Measurements from ENCODE around the gene CST2.
"Not testable (repeated sequence)": the region's sequence is repeated elsewhere in the genome, so short reads cannot be mapped to it uniquely, and the experiment has no call there.

CST2 gene

GRCh38 chr20:23826541-23827021, at the start of gene CST2:
CST2 (minus strand) TSS chr20:23826729; CDS start chr20:23826660, 69 bp downstream.
- no peak for DNase-seq

GRCh38 chr20:23875606-23876237, 49.2 kb upstream of the CST2 start:
- no peak for DNase-seq

- DNase-seq = no peak
These were observed 48.2 kb upstream of the CST2 start for GRCh38 chr20:23874747-23875146.

DNA sequence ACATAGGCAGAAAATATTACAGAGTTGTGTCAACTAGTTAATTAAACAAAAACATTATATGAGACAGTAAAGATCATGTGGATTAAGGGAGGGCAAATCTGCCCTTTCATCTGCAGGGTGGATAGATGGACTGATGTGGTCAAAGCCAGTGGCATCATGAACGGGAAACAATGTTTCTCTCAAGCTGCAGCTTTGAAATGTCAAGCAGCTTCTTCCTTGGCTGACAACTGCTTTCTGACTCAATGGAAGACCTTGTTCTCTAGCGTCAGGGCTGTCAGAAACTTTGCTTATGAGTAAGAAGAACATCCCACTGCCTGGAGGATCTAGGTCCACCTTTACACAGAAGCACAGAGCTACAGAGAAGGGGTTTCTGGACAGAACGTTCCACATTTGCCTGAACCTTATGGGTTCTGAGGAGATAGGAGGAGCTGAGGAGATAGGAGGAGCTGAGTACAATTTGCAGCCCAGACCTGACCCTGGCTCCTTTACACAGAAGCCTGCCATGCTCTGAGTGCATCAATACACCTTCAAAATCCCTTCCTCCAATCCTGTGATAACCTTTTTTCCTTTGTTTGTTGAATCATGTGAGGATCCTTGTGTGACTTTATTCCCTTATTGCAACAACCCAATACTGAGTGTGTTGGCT, 47.0 kb upstream of the CST2 start:
- DNase-seq = no peak

DNA sequence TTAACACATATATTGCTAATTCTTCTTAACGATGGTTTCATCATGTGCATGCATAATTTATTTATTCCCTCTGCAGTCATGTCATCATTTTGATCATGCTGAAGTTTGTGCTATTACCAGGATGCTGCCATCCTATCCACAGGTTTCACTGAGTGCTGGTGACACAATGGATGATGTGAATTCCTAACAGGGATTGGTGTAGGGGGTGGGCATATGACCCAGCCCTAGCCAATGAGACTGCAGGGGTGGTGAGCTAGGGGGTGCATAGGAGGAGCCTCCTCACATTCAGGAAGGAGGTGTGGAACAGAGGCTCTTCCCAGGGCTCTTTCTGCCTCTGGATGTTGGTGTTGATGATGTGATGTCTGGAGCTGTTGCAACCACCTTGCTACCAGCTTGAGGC, 45.5 kb upstream of the CST2 start:
- DNase-seq = no peak

DNA sequence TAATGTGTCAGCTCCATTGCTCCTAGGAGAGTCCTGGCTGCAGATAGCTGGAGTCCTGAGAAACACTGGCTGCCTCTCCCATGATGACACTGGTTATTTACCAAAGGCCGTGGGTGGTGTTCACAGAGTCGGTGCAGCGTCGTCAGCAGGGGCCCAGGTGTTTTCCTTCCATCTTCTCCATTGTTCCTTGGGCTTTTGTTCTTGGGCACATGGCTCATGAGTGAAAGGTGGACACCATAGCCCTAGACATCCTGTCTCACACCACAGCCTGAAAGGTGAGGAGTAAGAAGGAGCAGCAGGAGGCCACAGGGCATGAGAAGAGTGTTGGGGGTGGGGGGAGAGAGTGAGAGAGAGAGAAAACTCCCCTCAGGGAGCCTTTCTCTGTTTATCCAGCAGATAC, 43.9 kb upstream of the CST2 start:
- DNase-seq = no peak

- DNase-seq = no peak
These were observed 43.0 kb upstream of the CST2 start for GRCh38 chr20:23869520-23869919.

DNA sequence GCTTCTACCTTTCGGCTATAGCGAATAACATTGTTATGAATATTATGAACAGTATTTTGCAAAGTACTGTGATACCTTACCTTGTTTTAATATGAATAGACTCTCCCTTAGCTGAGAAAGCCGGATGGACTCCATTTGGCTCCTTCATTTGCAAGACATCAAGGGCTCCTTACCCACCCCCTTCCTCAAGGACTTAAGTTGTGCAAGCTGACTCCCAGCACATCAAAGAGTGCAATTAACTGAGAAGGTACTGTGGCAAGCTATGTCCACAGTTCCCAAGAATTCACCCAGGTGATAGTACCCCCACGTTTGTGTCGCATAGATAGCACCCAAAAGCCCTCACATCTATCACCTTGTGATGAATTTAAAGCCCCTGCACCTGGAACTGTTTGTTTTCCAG, 41.8 kb upstream of the CST2 start:
- DNase-seq = no peak

DNA sequence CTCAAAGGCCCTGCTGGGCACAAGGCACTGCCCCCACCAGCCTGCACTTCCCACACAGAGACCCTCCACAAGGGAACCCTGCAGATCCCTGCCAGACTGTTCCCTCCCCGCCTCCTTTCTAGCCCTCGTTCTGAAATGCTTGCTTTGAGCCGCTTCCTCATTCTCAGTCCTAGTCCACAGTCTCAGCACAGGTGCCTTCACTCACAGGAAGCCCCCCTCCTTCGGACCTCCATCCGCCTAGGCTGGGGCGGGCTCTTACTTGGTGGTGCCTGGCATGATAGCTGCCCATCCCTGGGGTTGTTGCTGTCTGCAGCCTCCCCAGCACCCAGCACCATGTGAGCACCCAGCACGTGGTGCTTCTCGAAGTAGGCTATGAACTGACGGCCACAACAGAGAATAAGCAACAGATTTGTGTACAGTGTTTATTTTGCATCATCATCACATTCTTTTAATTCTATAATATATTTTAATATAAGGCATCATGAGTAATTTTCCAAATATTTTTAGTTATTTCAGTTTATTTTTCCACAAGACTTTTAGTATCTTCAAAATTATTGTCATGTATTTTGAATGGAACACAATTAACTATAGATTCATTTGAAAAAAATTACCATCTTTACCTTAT, 40.7 kb upstream of the CST2 start:
- DNase-seq = no peak

DNA sequence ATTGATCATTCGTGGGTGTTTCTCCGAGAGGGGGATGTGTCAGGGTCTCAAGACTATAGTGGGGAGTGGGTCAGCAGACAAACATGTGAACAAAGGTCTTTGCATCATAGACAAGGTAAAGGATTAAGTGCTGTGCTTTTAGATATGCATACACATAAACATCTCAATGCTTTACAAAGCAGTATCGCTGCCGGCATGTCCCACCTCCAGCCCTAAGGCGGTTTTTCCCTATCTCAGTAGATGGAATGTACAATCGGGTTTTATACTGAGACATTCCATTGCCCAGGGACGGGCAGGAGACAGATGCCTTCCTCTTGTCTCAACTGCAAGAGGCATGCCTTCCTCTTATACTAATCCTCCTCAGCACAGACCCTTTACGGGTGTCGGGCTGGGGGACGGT, 34.2 kb upstream of the CST2 start:
- not testable (repeated sequence) for DNase-seq

- DNase-seq = no peak
These were observed 31.6 kb upstream of the CST2 start for GRCh38 chr20:23857962-23858595.

DNA sequence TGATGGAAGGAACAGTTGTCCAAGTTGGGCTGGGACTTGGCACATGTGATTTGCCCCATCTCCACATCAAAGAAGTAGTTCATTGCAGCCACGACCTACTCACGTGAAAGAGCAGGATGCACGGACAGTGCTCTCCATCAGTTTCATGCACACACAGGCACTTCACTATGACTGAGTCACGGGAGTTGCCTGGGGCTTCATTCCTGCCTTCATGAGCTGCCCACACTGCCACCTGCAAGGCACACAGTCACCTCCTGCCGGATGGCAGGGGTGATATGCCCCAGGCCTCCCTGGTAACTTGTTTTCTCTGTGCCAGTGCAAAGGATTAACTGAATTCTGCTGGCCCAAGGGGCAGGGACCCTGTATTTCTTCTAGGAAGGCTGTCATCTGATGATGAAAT, 30.2 kb upstream of the CST2 start:
- DNase-seq = no peak

DNA sequence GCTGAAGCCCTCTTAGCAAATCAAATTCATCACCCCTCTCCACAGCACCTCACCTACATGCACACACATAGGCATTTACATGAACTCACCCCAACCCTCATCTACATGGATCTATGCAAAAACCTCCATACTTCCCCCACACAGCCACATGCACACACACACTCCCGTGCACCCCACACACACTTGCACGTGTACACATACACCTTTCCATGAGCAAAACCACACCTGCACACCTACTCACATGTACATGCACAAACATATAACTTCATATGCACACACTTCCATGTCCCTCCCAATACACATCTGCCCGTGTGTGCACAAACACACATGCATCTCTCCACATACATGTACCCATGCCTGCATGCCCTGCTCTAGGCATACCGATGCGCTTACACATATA, 29.7 kb upstream of the CST2 start:
- no peak for DNase-seq

GRCh38 chr20:23841693-23842092, 15.2 kb upstream of the CST2 start:
- DNase-seq = no peak

DNA sequence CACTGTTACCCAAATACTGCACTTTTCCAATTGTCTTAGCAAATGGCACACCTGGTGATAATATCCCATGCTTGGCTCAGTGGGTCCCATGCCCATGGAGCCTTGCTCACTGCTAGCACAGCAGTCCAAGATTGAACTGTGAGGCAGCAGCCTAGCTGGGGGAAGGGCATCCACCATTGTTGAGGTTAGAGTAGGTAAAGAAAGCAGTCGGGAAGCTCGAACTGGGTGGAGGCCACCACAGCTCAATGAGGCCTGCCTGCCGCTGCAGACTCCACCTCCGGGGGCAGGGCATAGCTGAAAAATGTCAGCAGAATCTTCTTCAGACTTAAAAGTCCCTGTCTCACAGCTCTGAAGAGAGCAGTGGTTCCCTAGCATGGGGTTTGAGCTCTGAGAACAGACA, 9.2 kb upstream of the CST2 start:
- DNase-seq = no peak

DNA sequence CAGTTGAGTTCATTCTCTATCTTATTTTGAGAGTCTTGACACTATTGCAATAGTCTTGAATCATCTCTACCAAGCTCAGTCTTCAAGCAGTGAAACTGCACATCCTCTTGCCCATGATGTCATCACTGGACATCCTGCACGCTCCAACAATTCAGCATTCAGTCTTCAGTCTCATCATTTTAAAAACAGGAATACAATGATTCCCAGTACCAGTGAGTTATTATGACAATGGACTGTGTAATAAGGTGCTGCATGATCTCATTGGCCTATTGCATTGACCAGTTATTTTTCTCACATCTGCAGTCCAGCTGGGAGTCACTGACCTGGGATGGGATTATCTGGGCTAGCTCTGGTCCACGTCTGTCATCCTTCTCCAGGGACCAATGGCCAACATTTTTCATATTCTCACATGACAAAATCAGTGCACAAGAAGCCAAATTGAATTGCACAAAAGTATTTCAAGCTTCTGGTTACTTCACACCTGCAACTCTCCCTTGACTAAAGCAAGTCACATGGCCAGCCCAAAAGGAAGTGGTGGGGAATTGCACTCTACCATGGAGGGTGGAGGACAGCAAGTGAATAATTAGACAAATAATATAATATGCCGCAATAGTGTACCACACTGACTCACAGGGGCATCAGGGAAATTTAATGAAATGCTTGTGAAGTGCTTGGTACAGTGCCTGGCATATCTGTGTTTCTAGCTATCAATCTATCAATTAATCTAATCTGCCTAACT, 6.4 kb upstream of the CST2 start:
- DNase-seq = no peak

GRCh38 chr20:23831961-23832360, 5.4 kb upstream of the CST2 start:
- DNase-seq = not testable (repeated sequence)

GRCh38 chr20:23823621-23824324, 2.8 kb downstream of the CST2 start:
- DNase-seq = no peak

- no peak for DNase-seq
These were observed 3.4 kb downstream of the CST2 start for GRCh38 chr20:23823111-23823510.

DNA sequence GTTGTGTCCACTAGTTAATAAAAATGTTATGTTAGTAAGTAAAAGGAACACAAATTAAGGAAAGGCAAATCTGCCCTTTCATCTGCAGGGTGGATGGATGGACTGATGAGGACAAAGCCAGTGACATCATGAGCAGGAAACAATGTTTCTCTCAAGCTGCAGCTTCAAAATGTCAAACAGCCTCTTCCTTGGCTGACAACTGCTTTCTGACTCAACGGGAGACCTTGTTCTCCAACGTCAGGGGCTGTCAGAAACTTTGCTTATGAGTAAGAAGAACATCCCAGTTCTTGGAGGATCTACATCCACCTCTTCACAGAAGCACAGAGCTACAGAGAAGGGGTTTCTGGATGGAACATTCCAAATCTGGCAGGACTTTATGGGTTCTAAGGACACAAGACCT, 6.0 kb downstream of the CST2 start:
- DNase-seq = no peak

DNA sequence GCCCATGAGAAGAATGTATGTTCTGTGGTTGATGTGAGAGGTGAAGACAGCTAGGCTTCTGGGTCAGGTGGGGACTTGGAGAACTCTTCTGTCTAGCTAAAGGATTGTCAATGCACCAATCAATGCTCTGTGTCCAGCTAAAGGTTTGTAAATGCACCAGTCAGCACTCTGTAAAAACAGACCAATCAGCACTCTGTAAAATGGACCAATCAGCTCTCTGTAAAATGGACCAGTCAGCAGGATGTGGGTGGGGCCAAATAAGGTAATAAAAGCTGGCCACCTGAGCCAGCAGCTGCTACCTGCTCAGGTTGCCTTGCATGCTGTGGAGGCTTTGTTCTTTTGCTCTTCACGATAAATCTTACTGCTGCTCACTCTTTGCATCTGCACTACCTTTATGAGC, 15.0 kb downstream of the CST2 start:
- not testable (repeated sequence) for DNase-seq

DNA sequence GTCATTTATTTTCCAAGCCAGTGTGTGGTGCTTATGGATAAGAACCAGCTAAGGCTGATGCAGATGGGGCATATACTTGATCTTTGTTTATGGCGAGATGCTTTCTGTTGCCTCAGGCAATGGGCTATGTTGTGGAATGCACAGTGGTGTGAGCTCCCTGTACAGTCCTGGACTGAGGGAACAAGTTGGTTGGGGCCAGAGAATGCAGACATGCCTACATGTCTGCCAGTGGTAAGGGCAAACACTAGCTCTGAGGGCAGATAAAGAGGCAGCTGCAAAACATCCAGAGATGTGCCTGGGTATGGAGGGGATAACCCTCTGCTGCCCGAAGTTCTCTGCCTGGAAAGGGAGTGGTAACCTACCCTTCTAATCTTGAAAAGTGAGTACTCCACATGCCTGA, 16.2 kb downstream of the CST2 start:
- DNase-seq = not testable (repeated sequence)

DNA sequence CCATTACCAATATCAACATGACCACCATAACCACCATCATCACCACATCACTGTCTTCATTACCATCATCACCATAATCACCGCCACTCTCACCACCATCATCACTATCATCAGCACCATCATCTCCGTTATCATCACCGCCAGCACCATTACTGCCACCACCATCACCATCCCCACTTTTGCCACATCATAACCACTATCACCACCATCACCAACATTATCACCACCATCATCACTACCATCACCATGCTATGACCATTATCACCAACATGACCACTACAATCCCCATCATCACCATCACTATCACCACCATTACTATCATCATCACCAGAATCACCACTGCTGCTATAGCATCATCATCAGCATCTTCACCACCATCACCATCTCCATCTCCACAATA, 25.7 kb downstream of the CST2 start:
- no peak for DNase-seq

Measured in activated naive CD4-positive, alpha-beta T cell (primary cell).